ENCODE measurements around the gene HPSE2.
A peak's percentile ranks its signal among the peaks of the same experiment; 100 is the strongest.

HPSE2 gene

DNA sequence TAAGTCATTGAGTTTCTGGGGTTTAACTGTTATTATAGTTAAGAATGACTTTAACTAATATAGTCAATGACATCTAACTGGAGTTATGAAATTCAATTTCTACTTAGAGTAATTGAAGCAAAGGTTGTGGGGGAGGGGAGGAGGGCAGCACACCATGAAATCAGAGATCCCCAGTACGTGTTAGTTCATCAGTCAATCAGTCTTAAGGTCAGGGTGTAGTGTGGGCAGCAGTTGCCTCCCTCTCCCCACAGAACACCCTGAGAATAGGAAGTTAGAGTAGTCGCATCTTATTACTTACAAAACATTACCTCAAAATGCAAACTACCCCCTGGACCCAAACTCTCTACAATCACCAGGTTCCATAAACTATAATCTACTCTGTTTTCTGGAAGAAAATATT lies 781.9 kb downstream of the HPSE2 start:
- H3K4me3 ChIP-seq (ENCODE audit: low read depth, low read length) = no peak overlapping the region
- H3K27me3 ChIP-seq (ENCODE audit: control insufficient read depth, insufficient read depth, low read length) = no peaks in the 10 kb centered on the region
- peaks cover 30% of the 10 kb centered on the region for H3K4me1 ChIP-seq (ENCODE audit: control insufficient read depth, insufficient read depth, low read length)
- H3K36me3 ChIP-seq (ENCODE audit: control insufficient read depth, insufficient read depth, low read length) = no peaks in the 10 kb centered on the region
- H3K9ac ChIP-seq (ENCODE audit: low read length) = no peak overlapping the region
- no peaks in the 10 kb centered on the region for H3K9me3 ChIP-seq (ENCODE audit: control insufficient read depth, insufficient read depth, low read depth, low read length)
- no peak overlapping the region for H3K27ac ChIP-seq (ENCODE audit: low read depth, low read length)

DNA sequence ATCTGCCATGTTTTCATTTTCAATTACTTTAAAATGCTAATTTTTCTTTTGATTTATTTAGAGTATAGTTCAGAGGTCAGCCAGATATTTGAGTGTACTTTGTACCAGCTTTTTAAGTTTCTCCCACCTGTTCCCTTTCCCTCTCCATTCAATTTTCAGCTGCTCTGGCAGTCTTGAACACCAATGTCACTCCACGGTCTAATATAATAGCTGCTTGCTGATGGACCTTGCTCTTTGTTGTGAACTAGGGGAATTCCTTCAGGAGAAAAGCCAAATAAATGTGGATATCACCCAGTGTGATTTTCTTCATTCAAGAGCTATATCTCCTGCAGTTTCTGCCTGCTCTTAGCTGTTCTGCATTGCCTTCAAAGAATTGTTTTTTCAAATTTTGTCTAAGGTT lies 785.0 kb downstream of the HPSE2 start:
- H3K27ac ChIP-seq (ENCODE audit: low read depth, low read length) = no peak overlapping the region
- no peaks in the 10 kb centered on the region for H3K9me3 ChIP-seq (ENCODE audit: control insufficient read depth, insufficient read depth, low read depth, low read length)
- no peak overlapping the region for H3K4me3 ChIP-seq (ENCODE audit: low read depth, low read length)
- no peak overlapping the region for H3K9ac ChIP-seq (ENCODE audit: low read length)
- no peaks in the 10 kb centered on the region for H3K27me3 ChIP-seq (ENCODE audit: control insufficient read depth, insufficient read depth, low read length)
- no peaks in the 10 kb centered on the region for H3K36me3 ChIP-seq (ENCODE audit: control insufficient read depth, insufficient read depth, low read length)
- peaks cover 8% of the 10 kb centered on the region for H3K4me1 ChIP-seq (ENCODE audit: control insufficient read depth, insufficient read depth, low read length)

DNA sequence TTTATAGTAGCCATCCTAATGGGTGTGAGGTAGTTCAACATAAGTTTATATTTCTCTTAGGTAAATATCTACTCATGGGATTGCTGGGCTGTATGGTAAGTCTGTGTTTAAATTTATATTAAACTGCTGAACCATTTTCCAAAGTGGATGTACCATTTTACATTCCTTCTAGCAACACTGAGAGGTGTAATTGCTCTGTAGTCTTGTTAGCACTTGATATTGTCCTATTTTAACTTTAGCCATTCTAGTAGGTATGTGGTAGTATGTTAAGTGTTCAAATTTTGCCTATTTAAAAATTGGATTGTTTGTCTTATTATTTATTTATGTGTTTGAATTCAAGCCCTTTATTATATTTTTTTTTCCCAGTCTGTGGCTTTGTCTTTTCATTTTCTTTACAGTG lies 786.4 kb downstream of the HPSE2 start:
- Histone ChIP-seq H3K36me3 (ENCODE audit: control insufficient read depth, insufficient read depth, low read length) (peaks cover 13% of the 10 kb centered on the region), H3K27me3 (ENCODE audit: control insufficient read depth, insufficient read depth, low read length) (no peaks in the 10 kb centered on the region), H3K9ac (ENCODE audit: low read length) (no peak overlapping the region), H3K9me3 (ENCODE audit: control insufficient read depth, insufficient read depth, low read depth, low read length) (no peaks in the 10 kb centered on the region), H3K4me3 (ENCODE audit: low read depth, low read length) (no peak overlapping the region), H3K4me1 (ENCODE audit: control insufficient read depth, insufficient read depth, low read length) (peaks cover 2% of the 10 kb centered on the region), H3K27ac (ENCODE audit: low read depth, low read length) (no peak overlapping the region)

DNA sequence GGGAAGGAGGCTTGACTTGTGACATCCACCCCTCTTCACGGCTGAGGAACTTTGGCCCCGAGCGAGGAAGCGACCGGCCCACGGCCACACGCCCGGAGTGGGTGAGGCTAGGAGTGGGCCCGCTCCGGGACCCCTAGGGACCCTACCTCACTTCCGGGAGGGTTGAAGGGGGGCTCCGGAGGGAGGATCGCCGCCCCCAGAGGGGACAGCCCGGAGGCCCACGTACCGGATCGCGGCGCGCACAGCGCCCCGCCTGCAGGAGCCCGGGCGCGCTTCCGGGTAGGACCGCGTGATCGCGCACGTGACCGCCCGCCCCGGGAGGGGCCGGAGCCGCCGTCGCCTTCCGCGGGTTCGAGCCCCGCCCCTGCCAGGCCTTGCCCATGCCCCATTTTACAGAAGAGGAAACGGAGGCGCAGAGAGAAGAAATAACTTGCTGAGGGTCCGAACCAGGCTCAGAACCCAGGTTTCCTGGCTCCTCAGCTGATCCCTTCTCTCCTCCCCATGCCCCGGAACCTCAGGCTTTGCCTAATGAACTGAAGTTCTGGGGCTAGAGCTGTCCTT lies 788.9 kb downstream of the HPSE2 start, which contains the start of gene HPS1:
Gene HPS1 (minus strand): TSS at position 275 of the 561 bp plus-strand sequence. CDS start 3,695 bp downstream, outside the sequence.
- peak within 1 kb of the TSS; percentile 82 for H3K4me3 ChIP-seq (ENCODE audit: low read depth, low read length)
- no peaks in the 10 kb centered on the region for H3K9me3 ChIP-seq (ENCODE audit: control insufficient read depth, insufficient read depth, low read depth, low read length)
- peak within 1 kb of the TSS; percentile 83 for H3K9ac ChIP-seq (ENCODE audit: low read length)
- H3K27me3 ChIP-seq (ENCODE audit: control insufficient read depth, insufficient read depth, low read length) = no peaks in the 10 kb centered on the region
- peaks cover 36% of the 10 kb centered on the region for H3K36me3 ChIP-seq (ENCODE audit: control insufficient read depth, insufficient read depth, low read length)
- H3K4me1 ChIP-seq (ENCODE audit: control insufficient read depth, insufficient read depth, low read length) = no peaks in the 10 kb centered on the region; the same call in 1 of the 2 replicates
- H3K27ac ChIP-seq (ENCODE audit: low read depth, low read length) = peak within 1 kb of the TSS; percentile 72; the same call in 1 of the 2 replicates

DNA sequence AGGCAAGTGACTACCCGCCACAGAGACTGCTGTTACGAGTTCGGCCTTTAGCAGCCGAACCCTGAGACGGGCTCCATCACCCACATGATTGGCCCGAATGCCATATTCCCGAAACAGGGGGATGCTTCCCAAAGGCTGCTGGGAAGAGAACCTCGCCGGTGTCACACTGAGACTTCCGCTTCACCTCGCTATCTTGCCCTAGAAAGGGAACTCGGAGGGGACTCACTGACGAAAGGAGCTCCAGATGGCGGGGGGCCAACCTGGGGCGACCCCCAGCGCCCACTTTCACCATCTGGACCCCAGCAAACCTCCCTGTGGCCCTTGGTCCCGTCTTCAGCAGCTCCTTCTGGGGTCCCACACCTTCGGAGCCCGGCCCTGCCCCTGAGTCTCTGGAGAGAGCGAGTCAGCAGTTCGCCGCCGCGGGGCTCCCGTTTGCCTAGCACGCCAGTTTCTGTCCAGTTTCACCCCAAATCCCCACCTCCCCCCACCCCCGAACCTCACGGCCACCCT lies 789.4 kb downstream of the HPSE2 start:
- Histone ChIP-seq H3K4me3 (ENCODE audit: low read depth, low read length) (peak overlapping the region; percentile 82), H3K27me3 (ENCODE audit: control insufficient read depth, insufficient read depth, low read length) (no peaks in the 10 kb centered on the region), H3K4me1 (ENCODE audit: control insufficient read depth, insufficient read depth, low read length) (no peaks in the 10 kb centered on the region; the same call in 1 of the 2 replicates), H3K9me3 (ENCODE audit: control insufficient read depth, insufficient read depth, low read depth, low read length) (no peaks in the 10 kb centered on the region), H3K36me3 (ENCODE audit: control insufficient read depth, insufficient read depth, low read length) (peaks cover 42% of the 10 kb centered on the region), H3K27ac (ENCODE audit: low read depth, low read length) (peak overlapping the region; percentile 72; the same call in 1 of the 2 replicates), H3K9ac (ENCODE audit: low read length) (peak overlapping the region; percentile 83)

DNA sequence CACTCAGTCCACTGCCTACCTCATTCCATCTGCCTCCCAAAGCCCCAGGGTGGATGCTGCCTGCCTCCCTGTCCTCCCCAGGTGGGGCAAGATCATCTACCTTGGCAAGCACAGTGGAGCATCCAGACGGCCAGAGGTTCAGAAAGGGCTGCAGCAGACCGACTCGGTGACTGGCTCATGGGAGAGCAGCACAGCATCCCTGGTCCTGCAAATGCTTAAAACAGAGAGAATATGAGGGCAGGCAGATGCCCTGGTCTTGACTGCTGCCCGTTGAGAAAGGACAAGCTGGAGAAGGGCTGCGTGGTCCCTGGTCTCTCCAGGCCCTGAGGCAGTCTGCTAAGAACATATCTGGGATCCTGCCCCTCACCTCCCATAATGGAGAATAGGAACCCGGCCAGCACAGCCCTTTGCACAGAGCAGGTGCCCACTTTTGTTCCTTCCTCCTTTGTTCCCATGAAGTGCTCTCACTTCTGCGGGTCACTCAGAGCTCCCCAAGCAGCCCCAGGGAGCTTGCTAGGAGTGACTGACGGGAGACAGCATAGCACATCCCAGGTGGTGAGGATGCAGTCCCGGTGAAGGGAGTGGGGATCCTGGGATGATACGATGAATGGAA lies 790.3 kb downstream of the HPSE2 start:
- Histone ChIP-seq H3K27ac (ENCODE audit: low read depth, low read length) (no peak overlapping the region), H3K4me3 (ENCODE audit: low read depth, low read length) (peak overlapping the region; percentile 82; the same call in 1 of the 2 replicates), H3K36me3 (ENCODE audit: control insufficient read depth, insufficient read depth, low read length) (peaks cover 49% of the 10 kb centered on the region), H3K9me3 (ENCODE audit: control insufficient read depth, insufficient read depth, low read depth, low read length) (no peaks in the 10 kb centered on the region; the same call in 1 of the 2 replicates), H3K9ac (ENCODE audit: low read length) (peak overlapping the region; percentile 83), H3K27me3 (ENCODE audit: control insufficient read depth, insufficient read depth, low read length) (no peaks in the 10 kb centered on the region), H3K4me1 (ENCODE audit: control insufficient read depth, insufficient read depth, low read length) (no peaks in the 10 kb centered on the region; the same call in 1 of the 2 replicates)

DNA sequence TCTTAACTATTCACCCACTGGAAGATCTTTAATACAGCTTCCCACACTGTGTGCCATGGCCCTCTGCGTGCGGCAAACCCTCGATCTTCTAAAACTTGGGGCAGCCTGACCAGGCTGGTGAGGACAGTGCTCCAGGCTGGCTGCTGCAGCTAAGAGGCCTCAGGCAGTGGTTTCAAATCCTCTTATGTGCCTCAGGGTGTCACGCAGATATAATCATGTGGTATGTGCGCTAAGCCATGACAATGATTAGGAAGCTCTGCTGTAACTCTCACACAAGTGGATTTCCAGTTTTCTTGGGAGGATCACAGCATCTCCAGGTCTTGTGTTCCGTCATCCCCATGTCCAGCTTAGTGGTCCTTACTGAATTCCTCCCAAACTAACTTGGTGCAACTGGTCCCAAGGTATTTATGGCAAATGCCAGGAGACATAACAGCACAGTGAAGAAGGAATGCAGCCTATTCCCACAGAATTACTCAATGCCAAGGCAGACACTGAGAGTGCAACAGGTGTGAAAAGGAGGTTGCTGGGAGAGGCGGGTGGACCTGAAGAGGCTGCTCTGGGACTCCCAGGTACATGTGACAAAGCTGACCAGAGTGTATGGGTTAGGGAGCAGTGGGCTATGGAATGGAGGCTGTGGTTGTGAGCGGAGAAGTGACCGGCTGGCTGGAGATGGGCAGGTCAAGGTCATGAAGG lies 791.2 kb downstream of the HPSE2 start:
- H3K27me3 ChIP-seq (ENCODE audit: control insufficient read depth, insufficient read depth, low read length) = no peaks in the 10 kb centered on the region
- H3K4me3 ChIP-seq (ENCODE audit: low read depth, low read length) = no peak overlapping the region
- H3K4me1 ChIP-seq (ENCODE audit: control insufficient read depth, insufficient read depth, low read length) = no peaks in the 10 kb centered on the region; the same call in 1 of the 2 replicates
- H3K9ac ChIP-seq (ENCODE audit: low read length) = no peak overlapping the region
- H3K36me3 ChIP-seq (ENCODE audit: control insufficient read depth, insufficient read depth, low read length) = peaks cover 58% of the 10 kb centered on the region
- no peak overlapping the region for H3K27ac ChIP-seq (ENCODE audit: low read depth, low read length)
- peaks cover 4% of the 10 kb centered on the region; the same call in 1 of the 2 replicates for H3K9me3 ChIP-seq (ENCODE audit: control insufficient read depth, insufficient read depth, low read depth, low read length)

DNA sequence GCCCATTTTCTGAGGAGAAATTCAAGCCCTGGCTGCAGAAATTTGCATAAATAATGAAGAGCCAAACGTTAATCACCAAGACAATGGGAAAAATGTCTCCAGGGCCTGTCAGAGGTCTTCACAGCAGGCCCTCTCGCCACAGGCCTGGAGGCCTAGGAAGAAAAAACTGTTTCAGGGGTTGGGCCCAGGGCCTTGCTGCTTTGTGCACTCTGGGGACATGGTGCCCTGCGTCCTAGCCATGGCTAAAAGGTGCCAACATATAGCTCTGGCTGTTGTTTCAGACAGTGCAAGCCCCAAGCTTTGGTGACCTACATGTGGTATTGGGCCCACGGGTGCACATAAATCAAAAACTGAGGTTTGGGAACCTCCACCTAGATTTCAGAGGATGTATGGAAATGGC lies 796.9 kb downstream of the HPSE2 start:
- Histone ChIP-seq H3K36me3 (ENCODE audit: control insufficient read depth, insufficient read depth, low read length) (peaks cover 72% of the 10 kb centered on the region), H3K4me3 (ENCODE audit: low read depth, low read length) (no peak overlapping the region), H3K4me1 (ENCODE audit: control insufficient read depth, insufficient read depth, low read length) (no peaks in the 10 kb centered on the region), H3K27me3 (ENCODE audit: control insufficient read depth, insufficient read depth, low read length) (no peaks in the 10 kb centered on the region), H3K9ac (ENCODE audit: low read length) (no peak overlapping the region), H3K9me3 (ENCODE audit: control insufficient read depth, insufficient read depth, low read depth, low read length) (peaks cover 12% of the 10 kb centered on the region), H3K27ac (ENCODE audit: low read depth, low read length) (no peak overlapping the region)

DNA sequence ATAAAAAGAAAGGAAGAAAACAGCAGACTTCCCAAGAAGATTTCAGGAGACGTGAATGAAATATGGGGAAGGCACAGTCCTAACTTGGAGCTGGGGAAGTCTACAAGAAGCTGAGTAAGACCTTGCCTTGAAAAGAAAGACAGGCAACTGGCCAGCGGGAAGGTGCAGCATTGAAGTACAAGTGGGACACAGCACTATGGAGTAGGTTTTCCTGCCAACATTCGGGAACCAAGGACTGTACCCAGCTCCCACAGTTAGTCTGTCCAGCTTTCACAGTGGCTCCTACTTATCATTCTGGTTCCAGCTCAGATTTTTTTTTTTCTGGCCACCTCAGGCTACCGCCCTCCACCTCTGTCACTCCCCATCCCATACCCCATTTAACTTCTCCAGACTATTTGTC lies 798.9 kb downstream of the HPSE2 start:
- no peaks in the 10 kb centered on the region for H3K4me1 ChIP-seq (ENCODE audit: control insufficient read depth, insufficient read depth, low read length)
- no peak overlapping the region for H3K27ac ChIP-seq (ENCODE audit: low read depth, low read length)
- H3K27me3 ChIP-seq (ENCODE audit: control insufficient read depth, insufficient read depth, low read length) = no peaks in the 10 kb centered on the region
- peaks cover 70% of the 10 kb centered on the region for H3K36me3 ChIP-seq (ENCODE audit: control insufficient read depth, insufficient read depth, low read length)
- H3K9me3 ChIP-seq (ENCODE audit: control insufficient read depth, insufficient read depth, low read depth, low read length) = peaks cover 16% of the 10 kb centered on the region
- H3K4me3 ChIP-seq (ENCODE audit: low read depth, low read length) = no peak overlapping the region
- H3K9ac ChIP-seq (ENCODE audit: low read length) = no peak overlapping the region

DNA sequence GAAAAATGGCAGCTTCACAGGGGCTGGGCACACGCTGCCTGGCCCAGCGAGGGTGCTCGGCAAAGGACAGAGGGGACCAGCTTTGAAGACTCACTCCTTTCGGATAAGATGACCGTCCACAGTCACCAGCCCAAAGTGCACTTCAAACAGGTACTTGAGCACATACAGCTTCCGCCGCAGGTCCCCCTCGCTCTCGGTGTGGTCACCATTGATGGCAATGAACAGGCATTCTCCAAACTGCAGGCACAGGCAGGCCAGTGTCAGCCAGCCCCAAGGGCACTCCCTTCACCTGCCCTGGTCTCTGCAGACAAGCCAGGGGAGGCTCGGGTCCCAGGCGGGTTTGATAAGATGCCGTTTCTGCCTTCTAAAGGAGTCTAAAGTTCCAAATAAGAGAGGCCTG lies 800.5 kb downstream of the HPSE2 start:
- no peak overlapping the region for H3K9ac ChIP-seq (ENCODE audit: low read length)

More for the DNA sequence above, 800.5 kb downstream of the HPSE2 start:
- peaks cover 16% of the 10 kb centered on the region for H3K9me3 ChIP-seq (ENCODE audit: control insufficient read depth, insufficient read depth, low read depth, low read length)
- no peak overlapping the region for H3K27ac ChIP-seq (ENCODE audit: low read depth, low read length)
- no peaks in the 10 kb centered on the region for H3K27me3 ChIP-seq (ENCODE audit: control insufficient read depth, insufficient read depth, low read length)
- H3K36me3 ChIP-seq (ENCODE audit: control insufficient read depth, insufficient read depth, low read length) = peaks cover 70% of the 10 kb centered on the region
- no peaks in the 10 kb centered on the region for H3K4me1 ChIP-seq (ENCODE audit: control insufficient read depth, insufficient read depth, low read length)
- no peak overlapping the region for H3K4me3 ChIP-seq (ENCODE audit: low read depth, low read length)
